ENCODE results near the gene HS3ST4. TPM values are rescaled to one million over a fixed set of nuclear protein-coding genes. Genes with fewer than 3 reads are reported as not detected.

HS3ST4 gene
- total RNA-seq, 1 donor from 2014 or later = 0.32 TPM

DNA sequence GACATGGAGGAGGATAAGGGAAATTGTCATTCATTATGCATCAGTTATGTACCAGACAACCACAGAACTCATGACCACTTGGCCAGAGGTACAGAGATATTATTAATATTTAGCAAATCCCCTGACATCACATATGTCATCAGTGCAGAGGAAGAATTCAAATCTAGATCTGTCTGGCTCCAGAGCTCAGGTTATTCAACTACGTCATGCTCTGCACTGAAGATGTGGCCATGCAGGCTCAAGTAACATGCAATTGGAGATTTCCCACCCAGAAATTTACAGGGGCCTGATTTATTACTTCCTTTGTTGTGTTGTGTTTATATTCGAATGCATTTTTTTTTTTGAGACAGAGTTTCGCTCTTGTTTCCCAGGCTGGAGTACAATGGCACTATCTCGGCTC lies 224.3 kb downstream of the HS3ST4 start:
- Histone ChIP-seq H3K27me3 (no peaks in the 10 kb centered on the region), H3K4me1 (no peaks in the 10 kb centered on the region), H3K36me3 (no peaks in the 10 kb centered on the region), H3K4me3 (no peak overlapping the region), H3K9me3 (no peaks in the 10 kb centered on the region), H3K27ac (no peak overlapping the region)
- intact Hi-C loops (cut with DNase I) = no loop called here
- DNase-seq = no peak
- TF ChIP-seq, protein P1, sequence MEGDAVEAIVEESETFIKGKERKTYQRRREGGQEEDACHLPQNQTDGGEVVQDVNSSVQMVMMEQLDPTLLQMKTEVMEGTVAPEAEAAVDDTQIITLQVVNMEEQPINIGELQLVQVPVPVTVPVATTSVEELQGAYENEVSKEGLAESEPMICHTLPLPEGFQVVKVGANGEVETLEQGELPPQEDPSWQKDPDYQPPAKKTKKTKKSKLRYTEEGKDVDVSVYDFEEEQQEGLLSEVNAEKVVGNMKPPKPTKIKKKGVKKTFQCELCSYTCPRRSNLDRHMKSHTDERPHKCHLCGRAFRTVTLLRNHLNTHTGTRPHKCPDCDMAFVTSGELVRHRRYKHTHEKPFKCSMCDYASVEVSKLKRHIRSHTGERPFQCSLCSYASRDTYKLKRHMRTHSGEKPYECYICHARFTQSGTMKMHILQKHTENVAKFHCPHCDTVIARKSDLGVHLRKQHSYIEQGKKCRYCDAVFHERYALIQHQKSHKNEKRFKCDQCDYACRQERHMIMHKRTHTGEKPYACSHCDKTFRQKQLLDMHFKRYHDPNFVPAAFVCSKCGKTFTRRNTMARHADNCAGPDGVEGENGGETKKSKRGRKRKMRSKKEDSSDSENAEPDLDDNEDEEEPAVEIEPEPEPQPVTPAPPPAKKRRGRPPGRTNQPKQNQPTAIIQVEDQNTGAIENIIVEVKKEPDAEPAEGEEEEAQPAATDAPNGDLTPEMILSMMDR (IDR thresholded peaks at IDR 0.05) = no peak
- no peak for ATAC-seq

DNA sequence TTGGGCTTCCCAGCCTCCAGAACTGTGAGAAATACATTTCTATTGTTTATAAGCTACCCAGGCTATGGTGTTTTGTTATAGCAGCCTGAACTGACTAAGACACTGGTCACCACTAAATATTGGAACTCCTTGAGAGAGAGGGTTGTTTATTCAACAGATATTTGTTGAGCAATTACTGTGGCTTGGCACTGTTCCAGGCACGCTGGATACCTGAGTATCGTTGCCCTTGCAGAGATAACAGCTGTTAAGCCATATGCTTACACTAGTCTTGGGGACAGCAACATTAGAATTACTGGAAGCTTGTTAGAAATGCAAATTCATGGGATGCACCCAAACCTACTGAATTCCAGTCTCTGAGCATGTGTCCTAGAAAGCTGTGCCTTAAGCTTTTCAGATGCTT lies 230.7 kb downstream of the HS3ST4 start:
- no peaks in the 10 kb centered on the region for H3K27me3 ChIP-seq
- H3K9me3 ChIP-seq = no peaks in the 10 kb centered on the region
- no peaks in the 10 kb centered on the region for H3K36me3 ChIP-seq
- ATAC-seq = no peak
- no peak for DNase-seq
- no peak overlapping the region for H3K4me3 ChIP-seq
- H3K27ac ChIP-seq = no peak overlapping the region
- no peaks in the 10 kb centered on the region for H3K4me1 ChIP-seq
- TF ChIP-seq, protein P1 (IDR thresholded peaks at IDR 0.05) = no peak
- intact Hi-C loops (cut with DNase I) = no loop called here

DNA sequence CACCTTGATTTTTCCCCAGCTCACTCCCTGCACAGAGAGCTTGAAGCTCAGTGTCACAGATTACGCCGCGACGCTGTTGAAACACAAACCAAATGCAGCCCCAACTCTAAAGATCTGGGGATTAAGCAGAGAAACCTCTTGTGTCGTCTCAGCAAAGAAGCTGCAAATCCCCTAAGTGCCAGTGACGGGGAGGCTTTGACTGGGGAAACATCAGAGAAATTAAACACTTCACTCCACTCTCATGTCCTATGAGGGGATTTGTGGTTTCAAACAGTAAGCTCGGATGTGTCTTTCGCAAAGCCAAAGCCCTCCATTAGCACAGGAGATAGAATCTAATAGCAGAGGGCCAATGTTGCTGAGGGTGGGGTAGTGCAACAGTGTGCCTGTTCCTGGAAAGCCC lies 233.7 kb downstream of the HS3ST4 start:
- Histone ChIP-seq H3K27me3 (no peaks in the 10 kb centered on the region), H3K36me3 (no peaks in the 10 kb centered on the region), H3K27ac (no peak overlapping the region), H3K4me1 (no peaks in the 10 kb centered on the region), H3K9me3 (no peaks in the 10 kb centered on the region), H3K4me3 (no peak overlapping the region)
- TF ChIP-seq, protein P1 (IDR thresholded peaks at IDR 0.05) = no peak
- intact Hi-C loops (cut with DNase I) = no loop called here
- ATAC-seq (no peak), DNase-seq (no peak)

DNA sequence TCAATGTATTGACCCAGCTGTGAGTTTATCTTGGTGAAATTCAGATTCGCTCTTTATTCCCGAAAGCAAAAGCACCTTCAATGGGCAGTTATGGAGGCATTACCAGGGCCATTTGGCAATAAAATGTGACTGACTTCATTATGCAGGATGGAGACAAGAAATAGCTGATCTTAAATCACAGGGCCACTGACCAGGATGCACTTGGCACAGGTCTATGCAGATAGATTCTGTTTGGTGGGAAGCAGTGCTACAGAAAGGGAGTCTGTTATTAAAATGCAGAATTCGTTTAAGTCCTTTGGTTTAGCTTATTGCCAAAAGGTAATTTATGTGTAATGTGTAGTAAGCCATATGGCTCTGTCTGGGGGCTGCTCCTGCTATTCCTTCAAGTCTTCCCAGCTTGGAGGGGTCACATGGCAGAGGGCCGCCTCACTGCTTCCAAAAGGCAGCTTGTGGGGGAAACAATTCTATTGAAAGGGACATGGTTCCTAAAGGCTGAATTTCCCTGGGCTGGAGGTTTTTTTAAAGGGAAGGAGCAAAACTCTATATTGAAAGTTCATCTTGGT lies 239.8 kb downstream of the HS3ST4 start:
- TF ChIP-seq, protein P1 (IDR thresholded peaks at IDR 0.05) = no peak
- DNase-seq (no peak), ATAC-seq (no peak)
- H3K4me1 ChIP-seq = no peaks in the 10 kb centered on the region
- no peaks in the 10 kb centered on the region for H3K9me3 ChIP-seq
- no peak overlapping the region for H3K4me3 ChIP-seq
- intact Hi-C loops (cut with DNase I) = no loop called here
- H3K27me3 ChIP-seq = no peaks in the 10 kb centered on the region
- H3K36me3 ChIP-seq = no peaks in the 10 kb centered on the region
- no peak overlapping the region for H3K27ac ChIP-seq

DNA sequence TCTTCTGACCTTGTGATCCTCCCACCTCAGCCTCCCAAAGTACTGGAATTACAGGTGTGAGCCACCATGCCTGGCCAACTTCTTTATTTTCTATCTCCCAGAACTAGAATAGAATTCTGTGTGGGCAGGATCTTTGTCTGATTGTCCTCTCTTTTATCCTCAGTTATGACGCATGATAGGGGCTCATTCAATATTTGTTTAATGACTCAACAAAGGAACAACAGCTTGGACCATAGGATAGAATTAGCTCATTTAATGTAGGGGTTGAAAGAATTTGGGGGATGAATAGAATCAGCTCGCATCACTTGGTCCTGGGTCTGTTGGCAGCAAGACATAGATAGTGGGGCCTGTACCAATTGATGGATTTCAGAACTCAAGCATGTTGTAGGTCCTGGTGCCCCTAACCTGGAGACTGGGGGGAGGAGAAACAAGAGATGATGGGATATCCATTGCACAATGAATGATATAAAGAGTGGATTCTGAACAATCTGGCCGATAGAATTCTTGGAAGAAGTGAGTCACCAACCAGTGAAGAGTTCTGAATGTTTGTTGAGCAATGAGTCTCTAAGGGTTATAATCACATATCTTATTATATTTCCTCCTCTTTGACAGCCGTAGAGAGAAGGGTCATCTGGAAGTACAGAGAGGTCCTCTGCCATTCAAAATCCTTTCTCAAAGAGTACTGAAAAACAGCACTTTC lies 250.2 kb downstream of the HS3ST4 start:
- DNase-seq (no peak), ATAC-seq (no peak)
- H3K4me1 ChIP-seq = no peaks in the 10 kb centered on the region
- H3K27ac ChIP-seq = no peak overlapping the region
- intact Hi-C loops (cut with DNase I) = no loop called here
- H3K4me3 ChIP-seq = no peak overlapping the region
- TF ChIP-seq, protein P1 (IDR thresholded peaks at IDR 0.05) = no peak
- H3K27me3 ChIP-seq = no peaks in the 10 kb centered on the region
- no peaks in the 10 kb centered on the region for H3K36me3 ChIP-seq
- no peaks in the 10 kb centered on the region for H3K9me3 ChIP-seq
